GM12878 (cell line): ENCODE data around the gene CAMKK2. TPM values are rescaled to one million over a fixed set of nuclear protein-coding genes. Genes with fewer than 3 reads are reported as not detected.

ENCODE experiments used
- BACH1 ChIP-seq: fragments of 450-650 bp; IDR thresholded peaks from 2 replicates; pipeline ENCODE4 v1.6.1; 2017; ENCODE audit warnings: mild to moderate bottlenecking, borderline replicate concordance
- BCL11A ChIP-seq: IDR thresholded peaks from 2 replicates; pipeline ENCODE4 v1.6.1; 2011; ENCODE audit warnings: low read depth, low read length
- CBFB ChIP-seq: IDR thresholded peaks from 2 replicates; pipeline ENCODE4 v1.6.1; 2016; ENCODE audit warnings: antibody characterized with exemption, low read depth
- MTA3 ChIP-seq: IDR thresholded peaks from 2 replicates; pipeline ENCODE4 v1.6.1; 2012; ENCODE audit warnings: low read length, inconsistent platforms, borderline replicate concordance
- ZSCAN29 ChIP-seq: fragments of 450-650 bp; IDR thresholded peaks from 2 replicates; pipeline ENCODE4 v1.6.1; 2017; ENCODE audit warnings: mild to moderate bottlenecking, moderate library complexity
- polyA plus RNA-seq, 11 experiments: library from polyadenylated mRNA; depleted of rRNA in 4 of 11; unstranded in 6 of 11; stranded (reverse) in 5 of 11; fragments of >200 nt; fragmentation: Nextera tagmentation in 4 of 11; fragmentation: Illumina TruSeq in 1 of 11; extraction: Ambion mirVana in 4 of 11; extraction: Trizol in 1 of 11; gene quantifications; 1 replicate in 1 of 11; 2 replicates in 10 of 11; pipeline versions ENCODE4 v1.2.1 to v1.2.3, GENCODE V29; 2011 to 2016; ENCODE audit warnings: inconsistent platforms in 2 of 11, missing spikeins in 2 of 11, low read depth in 1 of 11
- total RNA-seq, 4 experiments: library from RNA; depleted of rRNA in 3 of 4; stranded (reverse); fragments of >200 nt in 3 of 4; fragmentation: Illumina TruSeq in 1 of 4; extraction: Trizol in 1 of 4; gene quantifications; 2 replicates each; pipeline versions ENCODE4 v1.2.1 to v1.2.3, GENCODE V29; 2013 to 2021
- TF ChIP-seq, protein P1 (sequence below): fragments of 150-350 bp; IDR thresholded peaks from 2 replicates; pipeline ENCODE4 v1.6.1; 2016; ENCODE audit warnings: low read depth, low read length
- TF ChIP-seq, protein P2 (sequence below): IDR thresholded peaks from 2 replicates; pipeline ENCODE4 v1.6.1; 2011; ENCODE audit warnings: low read depth, mild to moderate bottlenecking, low read length, moderate library complexity, borderline replicate concordance; ENCODE audit errors: extremely low read depth
- TF ChIP-seq, protein P3 (sequence below): fragments of 450-650 bp; formaldehyde crosslinking; IDR thresholded peaks from 2 replicates; pipeline ENCODE4 v1.5.0; 2022; ENCODE audit warnings: mild to moderate bottlenecking, missing genetic modification characterization

Gene CAMKK2
- total and polyA plus RNA-seq, 10 of the 15 experiments (the other 5 are each of a cell fraction or from before 2014, with no cell fraction given), result 5.2 to 40.6 (median 26.6) TPM

DNA sequence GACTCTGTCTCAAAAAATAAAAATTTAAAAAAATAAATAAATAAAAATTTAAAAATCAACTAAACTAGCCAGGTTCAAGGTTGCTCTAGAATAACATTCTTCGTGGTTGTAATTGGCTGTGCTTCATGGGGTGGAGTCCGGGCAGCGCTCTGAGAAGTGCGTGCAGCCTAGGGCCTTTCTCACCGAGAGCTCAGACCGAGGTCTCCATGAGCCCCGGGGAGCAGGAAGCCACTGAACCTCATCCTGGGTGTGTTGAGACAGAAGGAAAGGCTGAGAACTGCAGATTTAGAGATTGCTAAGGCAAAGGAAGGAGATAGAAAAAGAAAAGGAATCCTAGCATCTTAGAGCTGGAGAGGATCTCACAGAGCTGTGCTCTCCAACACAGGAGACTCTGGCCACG lies 71.9 kb downstream of the CAMKK2 start (continued):
- TF ChIP-seq, protein P1, sequence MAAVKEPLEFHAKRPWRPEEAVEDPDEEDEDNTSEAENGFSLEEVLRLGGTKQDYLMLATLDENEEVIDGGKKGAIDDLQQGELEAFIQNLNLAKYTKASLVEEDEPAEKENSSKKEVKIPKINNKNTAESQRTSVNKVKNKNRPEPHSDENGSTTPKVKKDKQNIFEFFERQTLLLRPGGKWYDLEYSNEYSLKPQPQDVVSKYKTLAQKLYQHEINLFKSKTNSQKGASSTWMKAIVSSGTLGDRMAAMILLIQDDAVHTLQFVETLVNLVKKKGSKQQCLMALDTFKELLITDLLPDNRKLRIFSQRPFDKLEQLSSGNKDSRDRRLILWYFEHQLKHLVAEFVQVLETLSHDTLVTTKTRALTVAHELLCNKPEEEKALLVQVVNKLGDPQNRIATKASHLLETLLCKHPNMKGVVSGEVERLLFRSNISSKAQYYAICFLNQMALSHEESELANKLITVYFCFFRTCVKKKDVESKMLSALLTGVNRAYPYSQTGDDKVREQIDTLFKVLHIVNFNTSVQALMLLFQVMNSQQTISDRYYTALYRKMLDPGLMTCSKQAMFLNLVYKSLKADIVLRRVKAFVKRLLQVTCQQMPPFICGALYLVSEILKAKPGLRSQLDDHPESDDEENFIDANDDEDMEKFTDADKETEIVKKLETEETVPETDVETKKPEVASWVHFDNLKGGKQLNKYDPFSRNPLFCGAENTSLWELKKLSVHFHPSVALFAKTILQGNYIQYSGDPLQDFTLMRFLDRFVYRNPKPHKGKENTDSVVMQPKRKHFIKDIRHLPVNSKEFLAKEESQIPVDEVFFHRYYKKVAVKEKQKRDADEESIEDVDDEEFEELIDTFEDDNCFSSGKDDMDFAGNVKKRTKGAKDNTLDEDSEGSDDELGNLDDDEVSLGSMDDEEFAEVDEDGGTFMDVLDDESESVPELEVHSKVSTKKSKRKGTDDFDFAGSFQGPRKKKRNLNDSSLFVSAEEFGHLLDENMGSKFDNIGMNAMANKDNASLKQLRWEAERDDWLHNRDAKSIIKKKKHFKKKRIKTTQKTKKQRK, result no peak
- TF ChIP-seq, protein P2, sequence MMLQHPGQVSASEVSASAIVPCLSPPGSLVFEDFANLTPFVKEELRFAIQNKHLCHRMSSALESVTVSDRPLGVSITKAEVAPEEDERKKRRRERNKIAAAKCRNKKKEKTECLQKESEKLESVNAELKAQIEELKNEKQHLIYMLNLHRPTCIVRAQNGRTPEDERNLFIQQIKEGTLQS, result no peak
- no peak for TF ChIP-seq CBFB
- TF ChIP-seq BCL11A, result no peak
- TF ChIP-seq MTA3, result no peak
- no peak for TF ChIP-seq ZSCAN29
- TF ChIP-seq, protein P3, sequence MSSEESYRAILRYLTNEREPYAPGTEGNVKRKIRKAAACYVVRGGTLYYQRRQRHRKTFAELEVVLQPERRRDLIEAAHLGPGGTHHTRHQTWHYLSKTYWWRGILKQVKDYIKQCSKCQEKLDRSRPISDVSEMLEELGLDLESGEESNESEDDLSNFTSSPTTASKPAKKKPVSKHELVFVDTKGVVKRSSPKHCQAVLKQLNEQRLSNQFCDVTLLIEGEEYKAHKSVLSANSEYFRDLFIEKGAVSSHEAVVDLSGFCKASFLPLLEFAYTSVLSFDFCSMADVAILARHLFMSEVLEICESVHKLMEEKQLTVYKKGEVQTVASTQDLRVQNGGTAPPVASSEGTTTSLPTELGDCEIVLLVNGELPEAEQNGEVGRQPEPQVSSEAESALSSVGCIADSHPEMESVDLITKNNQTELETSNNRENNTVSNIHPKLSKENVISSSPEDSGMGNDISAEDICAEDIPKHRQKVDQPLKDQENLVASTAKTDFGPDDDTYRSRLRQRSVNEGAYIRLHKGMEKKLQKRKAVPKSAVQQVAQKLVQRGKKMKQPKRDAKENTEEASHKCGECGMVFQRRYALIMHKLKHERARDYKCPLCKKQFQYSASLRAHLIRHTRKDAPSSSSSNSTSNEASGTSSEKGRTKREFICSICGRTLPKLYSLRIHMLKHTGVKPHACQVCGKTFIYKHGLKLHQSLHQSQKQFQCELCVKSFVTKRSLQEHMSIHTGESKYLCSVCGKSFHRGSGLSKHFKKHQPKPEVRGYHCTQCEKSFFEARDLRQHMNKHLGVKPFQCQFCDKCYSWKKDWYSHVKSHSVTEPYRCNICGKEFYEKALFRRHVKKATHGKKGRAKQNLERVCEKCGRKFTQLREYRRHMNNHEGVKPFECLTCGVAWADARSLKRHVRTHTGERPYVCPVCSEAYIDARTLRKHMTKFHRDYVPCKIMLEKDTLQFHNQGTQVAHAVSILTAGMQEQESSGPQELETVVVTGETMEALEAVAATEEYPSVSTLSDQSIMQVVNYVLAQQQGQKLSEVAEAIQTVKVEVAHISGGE (CRISPR knock-in tag), result no peak
- TF ChIP-seq BACH1, result no peak
